Measurements from ENCODE around the gene SLCO1C1.

DNA sequence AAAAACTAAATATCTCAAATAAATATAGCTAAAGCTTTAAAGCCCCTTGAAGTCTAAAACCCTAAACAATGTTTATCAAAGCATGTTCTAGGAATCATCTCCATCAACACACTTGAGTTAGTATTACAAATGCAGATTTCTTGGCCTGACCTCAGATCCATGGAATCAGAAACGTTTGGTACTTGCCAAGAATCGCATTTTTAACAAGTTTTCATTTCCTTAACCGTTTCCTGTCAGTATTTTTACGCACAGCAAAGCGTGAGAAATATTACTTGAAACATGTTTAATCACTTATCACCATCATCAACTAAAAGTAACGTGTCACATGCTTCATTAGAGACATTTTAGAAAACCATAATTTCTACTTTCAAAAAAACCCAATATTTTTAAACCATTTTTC, 9.7 kb downstream of the SLCO1C1 start:
- TF ChIP-seq, protein P1, sequence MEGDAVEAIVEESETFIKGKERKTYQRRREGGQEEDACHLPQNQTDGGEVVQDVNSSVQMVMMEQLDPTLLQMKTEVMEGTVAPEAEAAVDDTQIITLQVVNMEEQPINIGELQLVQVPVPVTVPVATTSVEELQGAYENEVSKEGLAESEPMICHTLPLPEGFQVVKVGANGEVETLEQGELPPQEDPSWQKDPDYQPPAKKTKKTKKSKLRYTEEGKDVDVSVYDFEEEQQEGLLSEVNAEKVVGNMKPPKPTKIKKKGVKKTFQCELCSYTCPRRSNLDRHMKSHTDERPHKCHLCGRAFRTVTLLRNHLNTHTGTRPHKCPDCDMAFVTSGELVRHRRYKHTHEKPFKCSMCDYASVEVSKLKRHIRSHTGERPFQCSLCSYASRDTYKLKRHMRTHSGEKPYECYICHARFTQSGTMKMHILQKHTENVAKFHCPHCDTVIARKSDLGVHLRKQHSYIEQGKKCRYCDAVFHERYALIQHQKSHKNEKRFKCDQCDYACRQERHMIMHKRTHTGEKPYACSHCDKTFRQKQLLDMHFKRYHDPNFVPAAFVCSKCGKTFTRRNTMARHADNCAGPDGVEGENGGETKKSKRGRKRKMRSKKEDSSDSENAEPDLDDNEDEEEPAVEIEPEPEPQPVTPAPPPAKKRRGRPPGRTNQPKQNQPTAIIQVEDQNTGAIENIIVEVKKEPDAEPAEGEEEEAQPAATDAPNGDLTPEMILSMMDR (IDR thresholded peaks at IDR 0.05) = no peak
- no peak for TF ChIP-seq EZH2 (IDR thresholded peaks at IDR 0.05; ENCODE audit: borderline replicate concordance, insufficient read depth, low read depth, low read length, poor library complexity, severe bottlenecking)

Data from B cell (primary cell).